Colon (tissue), 2 donors: ENCODE data around the gene LDLRAD4.
"Not testable (repeated sequence)": the region's sequence is repeated elsewhere in the genome, so short reads cannot be mapped to it uniquely, and the experiment has no call there.

Experiments
- FAIRE-seq: peaks from 2 replicates; lab custom pipeline; 2012; peaks lifted over from hg19 to GRCh38; lab: Jason Lieb, UNC
- donor health status: control.
- donor health status: control.

The LDLRAD4 gene

DNA sequence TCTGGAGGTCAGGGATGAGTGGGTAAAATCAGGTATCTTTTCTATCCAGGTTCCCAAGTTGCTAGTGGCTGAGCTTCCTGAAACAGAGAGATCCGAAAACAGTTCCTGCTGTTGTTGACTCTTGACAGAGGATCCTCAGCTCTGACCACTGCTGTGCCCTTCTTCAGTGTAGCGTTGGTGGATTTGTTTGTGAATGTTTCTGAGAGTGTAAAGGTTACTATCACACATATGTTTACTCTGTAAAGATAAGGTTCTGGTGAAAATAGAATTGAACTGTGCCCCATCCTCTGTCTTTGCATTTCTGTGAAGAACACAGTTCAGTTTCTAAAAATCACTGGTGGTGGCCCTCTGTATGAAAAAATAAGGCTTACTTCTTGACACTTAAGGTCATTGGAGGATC, 119.8 kb downstream of the LDLRAD4 start:
- FAIRE-seq = no peak

DNA sequence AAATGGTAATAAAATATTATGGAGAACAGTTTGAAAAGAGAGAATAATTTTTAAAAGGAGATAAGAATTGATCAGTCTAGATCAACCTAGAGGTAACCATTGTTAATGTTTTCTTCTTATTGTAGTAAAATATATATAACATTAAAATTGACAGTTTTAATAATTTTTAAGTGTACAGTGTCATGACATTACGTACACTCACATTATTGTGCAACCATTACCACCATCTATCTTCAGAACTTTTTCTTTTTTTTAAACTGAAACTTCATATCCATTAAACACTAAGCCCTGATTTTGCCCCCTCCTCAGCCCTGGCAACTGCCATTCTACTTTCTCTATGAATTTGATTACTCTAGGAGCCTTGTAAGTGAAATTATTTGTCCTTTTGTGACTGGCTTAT, 121.1 kb downstream of the LDLRAD4 start:
- FAIRE-seq = no peak

DNA sequence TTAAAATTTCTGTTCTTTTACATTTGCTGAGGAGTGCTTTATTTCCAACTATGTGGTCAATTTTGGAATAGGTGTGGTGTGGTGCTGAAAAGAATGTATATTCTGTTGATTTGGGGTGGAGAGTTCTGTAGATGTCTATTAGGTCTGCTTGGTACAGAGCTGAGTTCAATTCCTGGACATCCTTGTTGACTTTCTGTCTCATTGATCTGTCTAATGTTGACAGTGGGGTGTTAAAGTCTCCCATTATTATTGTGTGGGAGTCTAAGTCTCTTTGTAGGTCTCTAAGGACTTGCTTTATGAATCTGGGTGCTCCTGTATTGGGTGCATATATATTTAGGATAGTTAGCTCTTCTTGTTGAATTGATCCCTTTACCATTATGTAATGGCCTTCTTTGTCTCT, 127.9 kb downstream of the LDLRAD4 start:
- FAIRE-seq = not testable (repeated sequence)

DNA sequence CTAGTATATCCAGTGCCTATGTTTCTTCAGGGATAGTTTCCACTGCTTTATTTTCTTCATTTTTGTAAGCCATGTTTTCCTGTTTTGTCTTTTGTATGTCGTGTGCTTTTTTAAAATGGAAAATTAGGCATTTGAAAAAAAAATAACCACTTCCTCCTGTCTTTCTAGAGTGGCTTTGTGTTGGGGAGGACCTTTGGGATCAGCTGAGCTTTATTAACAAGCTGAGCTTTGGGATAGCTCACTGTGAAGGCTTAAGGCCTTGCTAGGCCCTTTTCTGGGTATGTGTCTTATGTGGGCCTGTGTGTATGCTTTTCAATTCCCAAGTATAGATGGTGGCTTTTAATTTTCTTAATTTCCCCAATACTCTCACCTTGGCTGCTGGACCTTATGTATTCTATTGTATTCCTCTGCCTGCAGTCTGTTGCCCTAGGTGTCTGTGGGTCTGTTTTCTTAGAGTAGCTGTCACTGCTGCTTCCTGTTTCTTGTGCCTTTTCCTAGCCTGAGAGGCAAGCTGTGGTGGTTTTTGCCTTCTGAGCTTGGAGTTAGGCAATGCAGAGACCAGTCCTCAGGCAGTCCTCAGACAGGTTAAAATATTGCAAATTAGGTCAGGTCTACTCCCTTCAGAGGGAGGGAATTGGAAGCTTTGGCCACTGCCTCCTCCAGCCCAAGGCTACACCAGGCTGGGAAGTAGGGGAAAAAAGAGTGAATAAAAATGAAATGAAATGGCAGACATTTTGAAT, 134.7 kb downstream of the LDLRAD4 start:
- FAIRE-seq = no peak

DNA sequence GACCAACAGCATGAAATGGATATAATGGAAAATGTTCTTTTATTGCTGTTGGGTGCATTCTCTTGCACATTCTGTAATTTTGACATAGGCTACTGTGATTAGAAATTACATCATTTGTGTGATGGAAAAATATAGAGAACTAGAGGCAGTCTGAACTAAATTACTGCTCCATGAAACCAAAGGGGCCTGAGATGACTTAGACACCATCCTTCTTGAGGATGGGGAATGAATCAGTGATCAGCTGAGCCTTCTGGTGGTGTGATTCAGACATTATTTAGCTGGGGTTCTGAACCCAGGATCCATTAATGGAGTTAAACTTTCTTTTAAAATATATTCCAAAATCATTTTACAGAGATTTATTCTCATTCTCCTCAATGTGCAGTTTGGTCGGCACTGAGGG, 135.8 kb downstream of the LDLRAD4 start:
- FAIRE-seq = no peak

DNA sequence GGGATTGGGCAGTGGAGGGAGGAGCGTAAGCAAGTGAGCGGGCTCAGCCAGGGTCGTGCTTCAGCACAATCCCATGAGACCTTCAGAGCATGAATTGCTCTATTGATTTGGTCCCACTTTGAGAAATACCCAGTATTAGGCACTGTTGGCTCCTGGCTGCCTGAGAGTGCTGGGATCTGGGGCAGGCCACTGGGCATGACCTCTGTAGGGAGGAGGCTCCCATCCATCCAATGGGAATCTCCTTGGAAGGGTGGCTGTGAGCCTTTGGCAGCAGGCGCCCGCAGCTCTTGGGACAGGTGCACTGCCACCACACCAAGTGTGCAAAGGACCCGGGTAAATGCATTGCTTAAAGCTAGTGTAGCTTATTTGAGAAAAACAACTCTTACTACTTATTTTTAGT, 137.5 kb downstream of the LDLRAD4 start:
- no peak for FAIRE-seq

DNA sequence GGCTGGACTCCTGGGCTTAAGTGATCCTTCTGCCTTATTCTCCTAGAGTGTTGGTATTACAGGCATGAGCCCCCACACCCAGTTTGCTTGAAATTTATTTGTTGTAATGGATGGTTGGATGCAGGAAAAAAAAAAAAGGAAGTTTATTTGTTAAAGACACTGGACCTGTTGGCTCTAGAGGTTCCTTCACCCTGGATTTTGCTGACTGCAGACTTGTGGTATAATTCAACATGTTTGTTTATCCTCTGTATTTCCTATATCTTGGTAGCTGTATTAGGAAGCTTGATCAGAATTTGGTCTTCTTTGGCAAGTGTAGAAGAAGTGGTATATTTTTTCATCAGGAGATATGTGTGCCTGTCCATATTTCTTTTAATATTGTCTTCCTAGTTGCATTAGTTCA, 138.7 kb downstream of the LDLRAD4 start:
- FAIRE-seq = no peak

DNA sequence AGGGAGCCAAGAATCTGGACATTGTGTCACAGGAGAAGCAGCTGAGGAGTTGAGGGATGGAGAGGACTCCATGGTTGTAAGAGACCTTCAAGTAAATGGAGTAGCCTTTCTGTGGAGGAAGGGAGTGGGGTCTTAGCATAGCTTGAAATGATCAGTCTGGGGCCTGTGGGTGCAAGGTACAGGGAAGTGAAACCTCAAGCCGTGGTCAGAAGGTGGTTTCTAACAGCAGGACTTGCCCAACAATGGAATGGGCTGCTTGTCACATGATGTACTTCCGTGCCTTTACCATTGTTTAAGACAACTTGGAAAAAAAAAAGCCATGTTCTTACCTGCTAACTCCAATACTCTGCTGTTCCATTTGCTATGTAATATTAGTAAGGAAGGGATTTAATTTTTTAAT, 140.7 kb downstream of the LDLRAD4 start:
- FAIRE-seq = no peak

DNA sequence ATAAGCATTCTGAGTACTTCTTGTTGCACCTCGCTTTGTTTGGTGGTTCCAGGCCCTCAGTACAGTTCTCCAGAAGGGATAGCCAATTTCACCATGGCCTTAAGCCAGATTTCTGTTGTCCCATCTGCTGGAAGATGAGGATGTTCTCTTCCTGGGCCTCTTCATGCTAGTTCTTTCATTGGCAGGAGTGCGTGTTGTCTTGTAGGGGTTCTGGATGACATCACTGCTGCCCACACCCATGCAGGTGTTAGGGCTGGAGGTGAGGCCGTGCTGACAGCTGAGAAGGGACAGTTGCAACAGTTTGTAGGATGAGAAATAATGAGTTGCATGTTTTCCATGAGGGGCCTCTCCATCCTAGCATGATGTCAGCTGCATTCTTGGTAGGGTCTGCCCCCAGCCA, 142.9 kb downstream of the LDLRAD4 start:
- no peak for FAIRE-seq

DNA sequence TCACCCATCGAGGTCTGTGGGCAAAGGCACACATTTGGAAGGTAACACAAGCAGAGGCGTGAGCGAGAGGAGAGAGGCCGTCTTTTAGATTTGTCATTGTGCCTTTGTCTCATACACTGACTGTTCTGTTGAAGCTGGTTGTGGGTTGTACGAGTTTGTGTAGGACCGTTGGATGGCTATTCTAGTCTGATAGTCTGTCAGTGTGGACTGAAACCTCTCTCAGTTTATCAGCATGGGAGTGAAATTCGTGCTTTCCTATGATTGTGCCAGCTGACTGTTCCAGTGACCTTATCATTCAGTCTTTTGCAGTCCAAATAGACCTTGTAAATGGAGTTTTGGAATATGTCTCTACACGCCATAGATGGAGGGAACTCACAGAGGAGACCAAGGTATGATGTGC, 143.5 kb downstream of the LDLRAD4 start:
- FAIRE-seq = no peak

DNA sequence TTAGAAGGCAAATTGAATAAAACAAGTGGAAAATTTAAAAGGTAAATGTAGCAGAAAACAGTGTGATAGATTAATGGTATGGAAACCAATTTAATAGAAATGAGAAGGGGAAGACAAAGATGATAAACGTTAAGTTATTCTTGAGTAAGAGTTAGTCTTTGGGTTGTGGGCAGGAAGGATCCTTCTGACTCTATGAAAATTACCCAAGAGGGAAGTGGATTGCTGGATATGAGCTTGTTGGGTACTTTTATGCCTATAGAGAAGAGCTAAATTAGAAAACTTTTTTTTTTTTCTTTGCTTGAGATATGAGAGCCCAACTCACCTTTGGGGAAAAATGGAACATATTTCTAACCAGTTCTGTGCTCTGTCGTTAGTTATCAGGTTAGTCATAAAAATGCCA, 144.0 kb downstream of the LDLRAD4 start:
- FAIRE-seq = no peak

DNA sequence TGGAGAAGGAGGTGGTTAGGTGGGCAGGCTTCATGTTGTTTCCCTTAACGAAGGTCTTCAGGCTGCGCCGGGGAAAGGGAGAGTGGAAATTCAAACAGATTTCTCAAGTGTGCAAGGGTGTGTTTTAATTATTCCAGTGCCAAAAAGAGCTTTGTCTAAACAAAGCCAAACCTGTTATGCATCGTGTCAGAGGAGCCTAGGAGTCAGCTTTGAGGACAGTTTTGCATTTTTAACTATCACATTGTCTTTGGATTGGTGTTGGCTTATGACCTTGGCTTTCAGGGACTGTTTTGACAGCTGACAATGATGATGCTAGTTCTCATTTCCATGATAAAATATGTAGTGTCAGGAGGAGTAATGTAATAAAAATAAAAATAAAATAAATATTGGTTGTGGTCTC, 144.8 kb downstream of the LDLRAD4 start:
- FAIRE-seq = no peak

DNA sequence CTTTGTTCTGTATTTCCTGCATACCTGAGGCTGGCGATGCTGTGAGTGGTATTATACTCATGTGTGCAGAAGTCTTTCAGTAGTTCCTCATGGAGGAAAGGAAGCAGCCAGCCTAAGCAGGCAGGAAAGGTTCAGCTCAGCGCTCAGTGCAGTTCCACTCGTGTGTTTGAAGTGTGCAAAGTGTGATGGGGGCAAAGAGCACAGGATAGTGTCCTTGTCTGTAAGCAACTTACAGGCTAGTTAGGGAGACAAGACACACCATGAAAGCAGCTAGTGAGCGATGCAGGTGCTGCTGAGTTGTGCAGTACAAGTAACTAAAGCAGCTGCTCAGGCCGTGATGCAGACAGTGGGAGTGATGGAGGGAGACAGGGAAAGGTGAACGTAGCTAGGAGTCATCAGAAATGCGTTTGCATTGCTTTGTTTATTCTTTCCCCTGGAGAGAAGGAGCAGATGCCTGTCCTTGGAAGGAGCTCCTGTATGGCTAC, 146.2 kb downstream of the LDLRAD4 start:
- no peak for FAIRE-seq

DNA sequence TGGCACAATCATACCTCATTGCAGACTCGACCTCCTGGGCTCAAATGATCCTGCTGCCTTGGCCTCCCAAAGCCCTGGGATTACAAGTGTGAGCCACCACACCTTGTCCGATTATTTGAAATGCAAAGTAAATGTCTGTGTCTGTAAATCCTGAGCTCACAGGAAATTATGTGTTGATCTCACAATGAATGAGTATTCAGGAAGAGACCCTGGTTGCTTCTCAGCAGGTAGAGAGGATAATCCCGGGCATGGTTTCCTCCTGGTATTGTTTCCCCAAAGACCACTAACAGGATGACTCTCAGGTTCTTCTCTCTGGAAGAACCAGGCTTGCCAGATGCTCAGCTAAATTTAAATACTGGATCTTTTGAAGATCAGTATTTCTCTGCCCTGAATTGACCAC, 147.6 kb downstream of the LDLRAD4 start:
- no peak for FAIRE-seq

DNA sequence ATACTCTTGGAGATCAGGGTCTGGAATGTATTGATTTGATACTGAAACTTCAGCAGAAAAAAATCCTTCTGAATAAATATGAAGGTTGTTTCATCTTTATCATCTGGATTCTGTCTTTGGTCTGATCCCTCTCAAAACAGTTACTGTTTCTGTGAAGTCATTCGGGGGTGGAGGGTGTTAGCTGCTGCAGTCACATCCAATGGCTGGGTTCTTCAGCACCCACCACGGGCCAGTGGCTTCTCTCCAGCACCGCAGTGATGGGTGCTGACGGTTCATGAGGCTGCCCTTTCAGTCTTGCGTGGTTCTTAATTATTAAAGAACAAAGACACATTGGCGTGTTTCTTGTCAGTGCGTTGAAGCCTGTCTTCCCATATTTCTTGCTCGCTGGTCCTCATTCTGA, 148.0 kb downstream of the LDLRAD4 start:
- FAIRE-seq = no peak

DNA sequence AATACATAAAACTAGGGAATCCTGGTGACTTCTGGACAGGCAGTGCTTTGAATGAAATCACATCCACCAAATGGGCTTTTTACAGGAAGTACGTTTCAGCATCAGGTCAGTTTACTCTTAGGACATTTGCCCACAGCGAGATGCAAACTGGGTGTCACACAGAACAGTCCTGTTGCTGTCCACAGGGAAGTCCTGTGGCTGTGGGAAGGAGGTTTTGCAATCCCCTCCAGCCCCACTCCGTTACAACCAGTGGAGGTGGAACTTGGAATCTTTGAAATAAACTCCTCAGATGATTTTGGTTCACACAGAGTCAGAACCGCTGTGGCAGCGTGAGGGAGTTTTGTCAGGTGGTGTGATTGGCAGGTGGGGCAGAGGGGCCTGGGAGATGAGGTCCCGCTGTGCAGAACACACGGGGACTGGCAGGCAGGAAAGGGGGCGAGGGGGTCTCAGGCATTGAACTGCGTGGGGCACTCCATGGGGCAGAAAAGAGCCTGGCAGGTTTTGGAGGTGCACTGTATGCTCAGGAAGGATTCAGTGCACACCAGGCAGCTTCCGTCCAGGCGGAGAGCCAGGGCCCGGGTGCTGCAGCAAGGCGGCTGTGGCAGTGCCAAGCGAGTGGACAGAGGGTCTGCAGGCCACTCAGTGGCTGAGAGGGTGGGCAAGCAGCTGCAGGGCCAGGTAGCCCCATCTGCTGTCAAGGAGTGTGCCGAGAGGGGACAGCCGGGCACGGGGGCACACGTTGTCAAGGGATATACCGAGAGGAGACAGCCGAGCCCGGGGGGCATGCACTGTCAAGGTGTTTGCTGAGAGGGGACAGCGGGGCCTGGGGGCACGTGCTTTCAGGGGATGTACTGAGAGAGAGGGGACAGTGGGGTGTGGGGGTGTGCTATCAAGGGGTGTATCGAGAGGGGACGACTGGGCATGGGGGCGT, 148.7 kb downstream of the LDLRAD4 start:
- FAIRE-seq = no peak

DNA sequence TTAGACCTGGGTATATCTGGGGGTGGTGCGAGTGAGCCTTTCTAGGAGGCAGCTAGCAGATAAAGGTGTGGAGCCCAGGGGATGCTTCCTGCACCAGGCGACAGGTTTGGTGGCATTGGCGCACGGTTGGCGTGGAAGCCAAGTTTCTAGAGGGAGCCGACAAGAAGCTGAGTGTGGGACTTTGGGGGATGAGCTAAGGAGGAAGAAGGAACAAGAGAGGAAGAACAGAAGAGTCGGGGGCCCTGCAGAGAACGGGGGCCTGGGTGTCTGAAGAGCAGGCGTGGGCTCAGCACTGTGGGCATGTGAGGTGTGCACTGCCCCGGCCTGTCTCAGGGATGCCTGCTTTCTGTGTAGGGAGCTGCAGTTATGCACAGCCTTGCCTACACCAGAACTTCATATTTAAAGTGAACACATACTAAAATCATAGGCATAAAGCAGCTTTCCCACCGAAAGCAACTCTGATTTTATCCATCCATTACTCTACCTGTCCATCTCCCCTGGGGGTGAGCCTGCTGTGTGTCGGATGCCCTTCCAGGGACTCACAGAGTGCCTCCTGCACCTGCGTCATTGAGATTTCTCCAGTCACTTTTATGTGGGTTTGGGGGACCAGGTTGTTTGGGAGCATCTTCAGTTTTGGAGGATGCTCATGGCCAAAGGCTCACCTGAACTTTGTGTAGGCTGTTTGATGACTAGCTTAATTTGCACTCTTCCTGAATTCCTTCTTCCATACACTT, 149.7 kb downstream of the LDLRAD4 start:
- no peak for FAIRE-seq

DNA sequence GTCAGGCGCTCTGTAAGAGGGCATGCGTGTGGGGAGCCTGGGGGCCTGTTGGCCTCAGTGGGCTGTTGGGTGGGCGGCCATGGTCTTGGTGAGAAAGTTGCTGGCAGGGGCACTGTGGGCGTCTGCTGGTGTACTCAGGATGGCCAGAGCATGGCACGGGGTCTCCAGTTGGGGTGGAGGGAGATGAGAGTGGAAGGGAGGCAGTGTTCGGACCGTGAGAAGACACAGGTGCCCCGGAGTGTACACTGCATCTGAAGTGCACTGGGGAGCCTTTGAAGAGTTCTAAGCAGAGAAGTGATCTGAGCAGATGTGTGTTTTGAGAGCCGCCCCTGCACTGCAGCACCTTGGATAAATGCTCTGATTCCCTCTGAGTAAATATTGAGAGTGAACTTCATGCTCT, 150.8 kb downstream of the LDLRAD4 start:
- FAIRE-seq = no peak

DNA sequence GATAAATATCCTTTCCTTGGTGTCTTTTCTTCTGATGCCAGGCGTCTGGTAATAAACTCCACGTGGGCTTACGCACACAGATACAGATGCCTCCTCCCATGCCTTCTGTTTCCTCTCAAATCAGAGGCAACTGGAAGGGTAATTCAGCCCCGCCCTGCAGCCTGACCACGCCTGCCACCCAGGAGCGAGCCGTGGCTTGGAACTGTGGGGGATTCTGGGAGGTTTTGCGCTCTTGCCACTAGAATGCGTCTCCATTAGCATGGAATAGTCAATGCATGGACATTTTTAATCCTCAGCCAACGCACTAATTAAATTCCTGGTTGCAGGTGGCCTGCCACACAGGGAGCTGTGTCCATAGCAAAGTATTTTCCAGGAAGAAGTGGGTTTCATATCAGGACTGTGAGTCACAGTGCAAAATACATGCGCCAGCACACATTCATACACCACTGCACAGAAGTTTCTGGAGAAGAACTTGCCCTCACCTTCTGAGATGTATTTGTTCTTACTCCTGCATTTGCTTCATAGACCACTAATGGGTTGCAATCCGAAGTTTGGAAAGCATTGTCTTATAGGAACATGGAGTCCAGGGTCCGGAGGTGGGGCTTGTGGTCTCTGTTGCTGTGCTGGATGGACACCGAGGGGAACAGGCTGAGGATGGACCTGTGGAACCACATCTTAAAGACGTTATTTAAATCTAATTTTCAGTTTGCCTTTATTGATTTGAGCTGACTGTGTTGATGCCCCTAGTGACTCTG, 151.4 kb downstream of the LDLRAD4 start:
- FAIRE-seq = no peak

DNA sequence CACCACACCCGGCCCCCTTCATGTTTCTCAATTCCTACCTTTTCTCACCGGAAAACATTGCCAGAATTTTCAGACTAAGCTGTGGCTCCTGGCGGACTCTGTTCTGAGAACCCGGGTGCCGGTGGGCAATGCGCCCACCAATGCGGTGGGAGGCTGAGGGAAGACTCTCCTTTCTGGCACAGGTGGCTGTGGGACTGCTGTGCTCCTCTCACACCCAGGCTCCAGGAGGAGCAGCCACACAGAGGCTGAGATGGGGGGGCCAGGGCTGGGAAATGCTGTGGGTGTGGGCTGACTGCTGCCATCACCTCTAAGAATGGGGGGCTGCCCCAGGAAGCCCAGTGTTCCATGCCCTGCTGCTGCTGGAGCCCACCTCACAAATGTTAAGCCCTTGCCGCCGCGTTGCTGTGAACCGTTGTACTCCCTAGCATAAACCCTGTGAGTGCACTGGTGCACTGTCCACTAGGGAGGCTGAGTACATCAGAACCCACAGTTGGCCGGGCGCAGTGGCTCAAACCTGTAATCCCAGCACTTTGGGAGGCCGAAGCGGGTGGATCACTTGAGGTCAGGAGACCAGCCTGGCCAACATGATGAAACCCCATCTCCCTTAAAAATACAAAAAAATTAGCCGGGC, 152.6 kb downstream of the LDLRAD4 start:
- FAIRE-seq = no peak

DNA sequence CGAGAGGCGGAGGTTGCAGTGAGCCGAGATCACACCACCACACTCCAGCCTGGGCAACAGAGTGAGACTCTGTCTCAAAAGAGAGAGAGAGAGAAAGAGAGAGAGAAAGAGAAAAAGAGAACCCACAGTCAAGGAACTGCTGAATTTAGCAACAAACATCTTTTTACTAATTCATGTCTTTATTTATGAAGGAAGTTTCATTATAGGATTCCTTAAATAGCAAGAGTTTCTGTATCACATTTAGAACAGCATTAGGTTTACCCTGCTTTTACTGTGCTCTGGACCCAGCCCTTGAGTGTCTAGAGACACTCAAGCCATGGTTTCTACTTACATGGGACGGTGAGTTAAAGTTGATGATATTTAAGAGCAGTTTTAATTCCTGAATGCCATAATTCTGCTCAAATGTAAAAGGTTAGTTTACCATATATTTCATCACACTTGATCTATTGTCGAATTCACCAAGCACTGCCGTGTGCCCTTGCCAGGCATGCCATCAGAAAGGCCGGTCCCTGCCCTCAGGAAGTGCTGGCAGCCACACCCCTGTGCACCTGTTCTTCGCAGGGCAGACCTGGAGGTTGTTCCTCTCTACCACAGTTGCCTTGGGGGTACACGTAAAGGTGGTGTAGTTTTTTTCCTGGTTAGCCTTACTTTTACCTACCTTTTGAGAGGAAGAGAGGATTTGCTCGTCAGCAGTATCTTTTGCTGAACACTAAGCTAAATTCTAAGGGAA, 153.3 kb downstream of the LDLRAD4 start:
- no peak for FAIRE-seq
